WTC11 (cell line): ENCODE results near the gene FAM228B.

ENCODE experiments used
- E2F1 ChIP-seq: sonication (generic); formaldehyde crosslinking; IDR thresholded peaks from 2 replicates; pipeline ENCODE4 v1.8.0; 2022; ENCODE audit warnings: mild to moderate bottlenecking, missing genetic modification reagents
- ZNF317 ChIP-seq: sonication (generic); formaldehyde crosslinking; IDR thresholded peaks from 2 replicates; pipeline ENCODE4 v1.8.1; 2023; ENCODE audit warnings: low read depth, mild to moderate bottlenecking, moderate library complexity, missing genetic modification reagents, borderline replicate concordance
- TF ChIP-seq, protein P1 (sequence below): fragments of 200-600 bp; IDR thresholded peaks from 2 replicates; pipeline ENCODE4 v1.8.0; 2022; ENCODE audit warnings: antibody characterized with exemption

DNA sequence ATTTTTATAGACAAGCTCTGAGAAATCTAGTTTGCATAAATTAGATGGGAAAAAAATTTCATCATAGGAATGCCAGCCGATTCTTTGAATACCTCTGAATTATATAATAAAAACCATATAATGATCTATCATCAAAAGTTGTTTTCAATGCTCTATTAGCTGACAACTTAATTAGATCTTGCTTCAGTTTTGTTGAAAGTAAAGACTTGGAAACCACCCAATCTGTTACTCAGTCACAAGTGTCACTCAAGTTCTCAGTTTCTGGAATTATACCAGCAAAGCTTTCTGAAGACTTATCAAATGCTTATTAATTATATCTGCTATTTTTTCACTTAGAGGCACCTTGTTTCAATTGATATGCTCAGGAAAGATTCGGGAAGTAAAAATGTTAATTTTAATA lies 21.3 kb upstream of the FAM228B start:
- TF ChIP-seq E2F1 (no peak), ZNF317 (no peak)
- TF ChIP-seq, protein P1, sequence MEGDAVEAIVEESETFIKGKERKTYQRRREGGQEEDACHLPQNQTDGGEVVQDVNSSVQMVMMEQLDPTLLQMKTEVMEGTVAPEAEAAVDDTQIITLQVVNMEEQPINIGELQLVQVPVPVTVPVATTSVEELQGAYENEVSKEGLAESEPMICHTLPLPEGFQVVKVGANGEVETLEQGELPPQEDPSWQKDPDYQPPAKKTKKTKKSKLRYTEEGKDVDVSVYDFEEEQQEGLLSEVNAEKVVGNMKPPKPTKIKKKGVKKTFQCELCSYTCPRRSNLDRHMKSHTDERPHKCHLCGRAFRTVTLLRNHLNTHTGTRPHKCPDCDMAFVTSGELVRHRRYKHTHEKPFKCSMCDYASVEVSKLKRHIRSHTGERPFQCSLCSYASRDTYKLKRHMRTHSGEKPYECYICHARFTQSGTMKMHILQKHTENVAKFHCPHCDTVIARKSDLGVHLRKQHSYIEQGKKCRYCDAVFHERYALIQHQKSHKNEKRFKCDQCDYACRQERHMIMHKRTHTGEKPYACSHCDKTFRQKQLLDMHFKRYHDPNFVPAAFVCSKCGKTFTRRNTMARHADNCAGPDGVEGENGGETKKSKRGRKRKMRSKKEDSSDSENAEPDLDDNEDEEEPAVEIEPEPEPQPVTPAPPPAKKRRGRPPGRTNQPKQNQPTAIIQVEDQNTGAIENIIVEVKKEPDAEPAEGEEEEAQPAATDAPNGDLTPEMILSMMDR, result no peak
